Fibroblast of villous mesenchyme (primary cell): Measurements from ENCODE around the gene ARHGEF17. TPM values are rescaled to one million over a fixed set of nuclear protein-coding genes. Genes with fewer than 3 reads are reported as not detected.
A peak's percentile ranks its signal among the peaks of the same experiment; 100 is the strongest.

Experiments used
- DNase-seq: peaks from one replicate; pipeline ENCODE4 v3.0.0-alpha.2; 2010; ENCODE audit warnings: low read depth
- H3K4me3 ChIP-seq: 2 replicates; pipeline ENCODE4 v1.5.1; 2011; ENCODE audit warnings: low read depth, mild to moderate bottlenecking, low read length
- CTCF ChIP-seq: IDR thresholded peaks from 2 replicates; pipeline ENCODE4 v1.5.1; 2012; ENCODE audit warnings: low read depth, mild to moderate bottlenecking, low read length; ENCODE audit not compliant: insufficient read depth
- total RNA-seq: library from RNA; depleted of rRNA; stranded (reverse); fragments of >200 nt; gene quantifications from 2 replicates; pipeline ENCODE4 v1.2.3, GENCODE V29; 2012

The ARHGEF17 gene
- total RNA-seq, 1 donor: 71.2 TPM

- no peak for TF ChIP-seq CTCF
Observed at GRCh38 chr11:73374151-73374550, 66.1 kb downstream of the ARHGEF17 start.

GRCh38 chr11:73375830-73376159, 67.7 kb downstream of the ARHGEF17 start:
- no peak for DNase-seq
- no peak for TF ChIP-seq CTCF
- H3K4me3 ChIP-seq: no peak overlapping the region

More at GRCh38 chr11:73374151-73374550, 66.1 kb downstream of the ARHGEF17 start:
- DNase-seq: peak; percentile 53
- no peak overlapping the region for H3K4me3 ChIP-seq

GRCh38 chr11:73376160-73376802, 68.2 kb downstream of the ARHGEF17 start, which contains the start of gene RELT:
RELT (plus strand) TSS chr11:73376399; CDS start chr11:73389137, 12,738 bp downstream.
- peak; percentile 90 for DNase-seq
- H3K4me3 ChIP-seq: peak within 1 kb of the TSS; percentile 68
- peak; percentile 85 for TF ChIP-seq CTCF

GRCh38 chr11:73376803-73377629, 68.9 kb downstream of the ARHGEF17 start:
- no peak for TF ChIP-seq CTCF
- H3K4me3 ChIP-seq: peak overlapping the region; percentile 68
- peak; percentile 83 for DNase-seq

GRCh38 chr11:73379189-73379880, 71.3 kb downstream of the ARHGEF17 start:
- no peak for TF ChIP-seq CTCF
- H3K4me3 ChIP-seq: no peak overlapping the region
- no peak for DNase-seq

- no peak for TF ChIP-seq CTCF
- DNase-seq: no peak
- no peak overlapping the region for H3K4me3 ChIP-seq
Observed at GRCh38 chr11:73380331-73380730, 72.3 kb downstream of the ARHGEF17 start.
